Left colon (tissue), 2 donors: ENCODE measurements around the gene ACTN1. TPM values are rescaled to one million over a fixed set of nuclear protein-coding genes. Genes with fewer than 3 reads are reported as not detected.

Source experiments
- ATAC-seq: fragments of 200-7000 bp; cut with Tn5 transposase; one replicate; pipeline ENCODE4 v1.9.1; 2020; ENCODE audit warnings: mild to moderate bottlenecking, moderate library complexity
- DNase-seq, 2 donors: peaks; one replicate each; pipeline ENCODE4 v3.0.0-alpha.2; 2020
- intact Hi-C, 2 donors: fragments of 100-400 bp; cut with DNase I in 1 of 2; cut with micrococcal nuclease in 1 of 2; formaldehyde crosslinking; loops; one replicate each; pipeline versions ENCODE4 v1.11.2 to v1.14.0; 2022; cut with DNase I, micrococcal nuclease
- total RNA-seq, 2 donors: library from RNA; stranded (reverse); fragmentation: NEBNext Ultra II Directional; extraction: Animal tissue kit (Norgen Biotek cat#: 25700); gene quantifications; one replicate each; pipeline ENCODE4 v1.2.1, GENCODE V29; 2021
- donor health status: DM: no; HTN: no; CAD: no.
- donor health status: DM: yes; HTN: yes; CAD: no.

ACTN1 gene
- total RNA-seq, 2 donors from 2014 or later, result 89.9 to 132 TPM

- intact Hi-C loops, result loop anchor here in 1 of 2 donors (10.0 kb wide), 1 partner anchor 46 kb away; the partner anchor contains the start of gene ACTN1
- ATAC-seq, result peak; percentile 4
Measured at GRCh38 chr14:68928770-68929550, 50.1 kb downstream of the ACTN1 start.

GRCh38 chr14:68927956-68928675 is 51.0 kb downstream of the ACTN1 start:
- DNase-seq (no peak), ATAC-seq (peak; percentile 55)
- intact Hi-C loops, result loop anchor here in 1 of 2 donors (10.0 kb wide), 1 partner anchor 47 kb away; the partner anchor contains the start of gene ACTN1

More at GRCh38 chr14:68928770-68929550, 50.1 kb downstream of the ACTN1 start:
- no peak for DNase-seq

GRCh38 chr14:68927089-68927488 is 52.0 kb downstream of the ACTN1 start:
- DNase-seq (no peak), ATAC-seq (no peak)
- intact Hi-C loops, result loop anchor here in 1 of 2 donors (10.0 kb wide), 1 partner anchor 48 kb away; the partner anchor contains the start of gene ACTN1

- DNase-seq (no peak), ATAC-seq (no peak)
- intact Hi-C loops, result loop anchor here in 1 of 2 donors (10.0 kb wide), 1 partner anchor 49 kb away; the partner anchor contains the start of gene ACTN1
Measured at GRCh38 chr14:68926236-68926635, 52.9 kb downstream of the ACTN1 start.

- no peak for DNase-seq
- ATAC-seq, result no peak
- intact Hi-C loops, result loop anchor here in 1 of 2 donors (10.0 kb wide), 1 partner anchor 49 kb away; the partner anchor contains the start of gene ACTN1
Measured at GRCh38 chr14:68925373-68925772, 53.7 kb downstream of the ACTN1 start.

- no peak for DNase-seq
- ATAC-seq, result no peak
- intact Hi-C loops, result loop anchor here in 1 of 2 donors (10.0 kb wide), 1 partner anchor 50 kb away; the partner anchor contains the start of gene ACTN1
Measured at GRCh38 chr14:68924186-68925158, 54.6 kb downstream of the ACTN1 start.

- ATAC-seq (no peak), DNase-seq (no peak)
- intact Hi-C loops, result loop anchor here in 1 of 2 donors (10.0 kb wide), 1 partner anchor 52 kb away; the partner anchor contains the start of gene ACTN1
Measured at GRCh38 chr14:68922886-68923285, 56.2 kb downstream of the ACTN1 start.

- intact Hi-C loops, result loop anchor here in 1 of 2 donors (10.0 kb wide), 1 partner anchor 53 kb away; the partner anchor contains the start of gene ACTN1
- ATAC-seq, result no peak
- DNase-seq, result no peak
Measured at GRCh38 chr14:68922201-68922621, 56.9 kb downstream of the ACTN1 start.

GRCh38 chr14:68921666-68922065 is 57.4 kb downstream of the ACTN1 start:
- DNase-seq (no peak), ATAC-seq (no peak)
- intact Hi-C loops, result loop anchor here in 1 of 2 donors (10.0 kb wide), 1 partner anchor 53 kb away; the partner anchor contains the start of gene ACTN1

GRCh38 chr14:68921049-68921448 is 58.1 kb downstream of the ACTN1 start:
- intact Hi-C loops, result loop anchor here in 1 of 2 donors (10.0 kb wide), 1 partner anchor 54 kb away; the partner anchor contains the start of gene ACTN1
- ATAC-seq (no peak), DNase-seq (no peak)

GRCh38 chr14:68919129-68919927 is 59.8 kb downstream of the ACTN1 start:
- ATAC-seq, result no peak
- intact Hi-C loops, result loop anchor here in 1 of 2 donors (10.0 kb wide), 1 partner anchor 185 kb away; no protein-coding TSS in a partner anchor
- DNase-seq, result no peak

GRCh38 chr14:68918612-68919011 is 60.5 kb downstream of the ACTN1 start:
- ATAC-seq, result no peak
- DNase-seq, result no peak
- intact Hi-C loops, result loop anchor here in 1 of 2 donors (10.0 kb wide), 1 partner anchor 186 kb away; no protein-coding TSS in a partner anchor

- DNase-seq (no peak), ATAC-seq (no peak)
- intact Hi-C loops, result loop anchor here in 1 of 2 donors (10.0 kb wide), 1 partner anchor 188 kb away; no protein-coding TSS in a partner anchor
Measured at GRCh38 chr14:68916358-68916941, 62.7 kb downstream of the ACTN1 start.

- DNase-seq, result no peak
- ATAC-seq, result peak; percentile 34
- intact Hi-C loops, result loop anchor here in 1 of 2 donors (10.0 kb wide), 1 partner anchor 191 kb away; no protein-coding TSS in a partner anchor
Measured at GRCh38 chr14:68913516-68913915, 65.6 kb downstream of the ACTN1 start.

GRCh38 chr14:68911594-68912227 is 67.4 kb downstream of the ACTN1 start:
- DNase-seq (peak; percentile 54 to 70), ATAC-seq (peak; percentile 92)
- intact Hi-C loops, result loop anchor here in 1 of 2 donors (10.0 kb wide), 1 partner anchor 193 kb away; no protein-coding TSS in a partner anchor

GRCh38 chr14:68910540-68910939 is 68.6 kb downstream of the ACTN1 start:
- intact Hi-C loops, result loop anchor here in 1 of 2 donors (10.0 kb wide), 1 partner anchor 194 kb away; no protein-coding TSS in a partner anchor
- ATAC-seq, result no peak
- DNase-seq, result no peak
